ENCODE data around the gene LYSMD3.
A peak's percentile ranks its signal among the peaks of the same experiment; 100 is the strongest.
"Not testable (repeated sequence)": the region's sequence is repeated elsewhere in the genome, so short reads cannot be mapped to it uniquely, and the experiment has no call there.

Gene LYSMD3

DNA sequence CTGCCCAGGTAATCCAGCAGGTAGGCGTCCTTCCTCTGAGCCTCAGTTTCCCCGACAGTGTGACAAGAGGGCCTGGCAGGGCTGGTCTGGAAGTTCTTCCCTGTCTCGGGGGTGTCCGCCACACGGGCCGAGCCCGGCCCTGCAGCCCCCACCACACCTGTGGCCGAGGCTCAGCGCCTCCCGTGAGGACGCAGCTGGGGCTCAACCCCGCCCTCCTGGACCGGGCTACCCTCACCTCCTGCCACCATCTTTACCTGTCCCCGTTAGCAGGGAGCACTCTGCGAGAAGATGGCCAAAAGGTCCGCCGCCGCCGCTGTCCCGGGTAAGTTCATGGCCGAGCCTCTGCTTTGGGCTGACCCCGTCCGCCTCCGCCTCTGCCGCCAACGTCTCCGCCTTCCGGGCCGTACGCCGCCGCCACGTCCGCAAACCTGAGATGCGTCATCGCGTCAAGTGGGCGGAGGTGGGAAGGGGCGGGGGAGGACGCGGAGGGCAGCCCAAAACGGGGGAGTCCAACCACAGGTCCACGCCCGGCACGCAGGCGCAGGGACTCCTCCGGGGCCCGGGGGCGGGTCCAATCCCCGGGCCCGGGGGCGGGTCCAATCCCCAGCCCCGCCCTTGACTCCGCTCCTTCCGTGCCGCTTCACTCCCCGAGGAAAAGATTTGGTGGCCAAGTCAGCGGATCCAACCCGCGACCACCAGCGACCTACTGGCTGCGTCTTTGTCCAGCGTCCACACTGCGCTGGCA, at the start of gene LYSMD3:
LYSMD3 (minus strand) TSS at position 391 of the 745 bp plus-strand sequence. CDS start 4,295 bp downstream, outside the sequence.
- peak; percentile 98 for DNase-seq (ENCODE audit: low spot score)

GRCh38 chr5:90576566-90576965, 47.2 kb upstream of the LYSMD3 start:
- DNase-seq (ENCODE audit: low spot score): not testable (repeated sequence)

GRCh38 chr5:90575712-90576111, 46.3 kb upstream of the LYSMD3 start:
- DNase-seq (ENCODE audit: low spot score): no peak

DNA sequence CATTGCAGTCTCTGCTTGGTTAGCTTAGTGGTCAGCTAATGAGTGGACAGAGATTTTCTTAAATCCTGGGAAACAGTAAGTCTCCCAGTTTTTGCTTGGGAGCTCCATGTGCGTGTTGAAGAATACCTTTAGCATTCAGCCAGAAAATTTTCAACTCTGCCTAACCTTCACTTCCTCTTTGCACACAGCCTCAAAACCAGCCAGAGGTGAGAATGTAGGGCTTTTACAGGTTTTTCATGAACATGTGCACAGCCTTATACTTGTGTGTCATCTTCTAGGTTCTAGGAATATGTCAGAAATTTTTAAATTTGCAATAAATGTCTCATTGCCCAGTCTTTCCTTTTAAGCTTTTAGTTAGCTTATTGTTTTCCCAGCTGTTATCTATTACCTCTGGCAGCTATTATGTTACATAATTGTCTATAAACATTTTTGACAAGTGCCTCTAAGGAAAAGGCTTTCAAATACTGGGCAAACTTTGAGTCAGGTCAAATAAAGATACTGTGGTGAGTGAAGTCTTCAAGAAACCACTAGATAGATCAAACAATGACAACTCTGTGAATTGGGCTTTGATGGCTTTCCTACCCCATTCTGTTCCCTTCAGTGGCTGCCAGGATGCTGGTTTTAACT, 41.9 kb upstream of the LYSMD3 start:
- DNase-seq (ENCODE audit: low spot score): no peak

GRCh38 chr5:90570034-90570433, 40.6 kb upstream of the LYSMD3 start:
- DNase-seq (ENCODE audit: low spot score): no peak

DNA sequence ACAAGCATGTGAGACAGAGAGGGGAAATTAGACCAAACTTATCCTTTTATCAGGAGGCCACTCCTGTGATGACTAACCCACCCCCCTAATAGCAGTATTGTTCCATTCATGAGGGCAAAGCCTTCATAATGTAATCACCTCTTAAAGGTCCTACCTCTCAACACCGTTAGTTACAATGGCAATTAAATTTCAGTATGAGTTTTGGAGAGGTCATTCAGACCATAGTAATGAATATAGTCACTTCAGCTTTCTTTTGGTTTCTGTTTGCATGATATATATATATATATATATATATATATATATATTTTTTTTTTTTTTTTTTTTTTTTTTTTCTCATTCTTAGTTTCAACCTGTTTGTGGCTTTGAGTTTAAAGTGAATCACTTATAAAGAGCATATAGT, 39.7 kb upstream of the LYSMD3 start:
- DNase-seq (ENCODE audit: low spot score): no peak

GRCh38 chr5:90565491-90565890, 36.1 kb upstream of the LYSMD3 start:
- no peak for DNase-seq (ENCODE audit: low spot score)

DNA sequence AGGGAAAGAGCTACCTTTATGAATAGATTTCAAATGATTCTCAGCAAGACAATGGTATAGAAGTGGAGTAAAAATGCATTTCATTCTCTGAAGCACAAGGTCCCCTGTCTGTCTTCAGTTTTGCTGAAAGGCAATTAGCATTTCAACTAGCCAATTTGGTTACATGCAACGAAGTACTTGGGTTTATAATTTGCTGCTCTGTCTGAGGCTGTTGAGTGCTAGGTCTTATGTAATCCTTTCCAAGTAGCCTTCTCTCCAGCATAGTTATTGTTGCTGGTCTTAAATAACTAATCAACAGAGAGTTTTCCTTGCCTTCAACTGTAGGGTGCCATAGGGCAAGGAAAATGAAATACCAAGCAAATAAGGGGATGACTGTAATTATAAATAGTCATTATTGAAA, 33.7 kb upstream of the LYSMD3 start:
- DNase-seq (ENCODE audit: low spot score): no peak

GRCh38 chr5:90562341-90562740, 33.0 kb upstream of the LYSMD3 start:
- no peak for DNase-seq (ENCODE audit: low spot score)

- no peak for DNase-seq (ENCODE audit: low spot score)
Measured at GRCh38 chr5:90561766-90562165, 32.4 kb upstream of the LYSMD3 start.

DNA sequence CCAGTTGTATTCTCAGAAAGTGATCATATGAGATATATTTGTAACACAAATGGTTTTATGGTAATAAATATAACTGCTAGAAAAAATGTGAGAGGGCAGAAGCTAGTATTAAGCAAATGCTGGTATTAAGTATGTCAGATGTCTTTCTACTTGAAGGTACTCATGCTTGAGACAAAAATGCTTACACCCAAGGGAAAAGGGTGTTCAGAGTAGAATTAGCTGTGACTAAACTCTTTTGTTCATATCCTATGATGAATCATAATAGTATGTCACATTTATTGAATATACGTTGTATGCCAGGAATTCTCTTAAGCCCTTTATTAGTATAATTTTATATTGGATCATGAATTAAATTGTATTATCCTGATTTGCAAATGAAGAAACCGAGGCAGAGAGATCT, 31.4 kb upstream of the LYSMD3 start:
- no peak for DNase-seq (ENCODE audit: low spot score)

DNA sequence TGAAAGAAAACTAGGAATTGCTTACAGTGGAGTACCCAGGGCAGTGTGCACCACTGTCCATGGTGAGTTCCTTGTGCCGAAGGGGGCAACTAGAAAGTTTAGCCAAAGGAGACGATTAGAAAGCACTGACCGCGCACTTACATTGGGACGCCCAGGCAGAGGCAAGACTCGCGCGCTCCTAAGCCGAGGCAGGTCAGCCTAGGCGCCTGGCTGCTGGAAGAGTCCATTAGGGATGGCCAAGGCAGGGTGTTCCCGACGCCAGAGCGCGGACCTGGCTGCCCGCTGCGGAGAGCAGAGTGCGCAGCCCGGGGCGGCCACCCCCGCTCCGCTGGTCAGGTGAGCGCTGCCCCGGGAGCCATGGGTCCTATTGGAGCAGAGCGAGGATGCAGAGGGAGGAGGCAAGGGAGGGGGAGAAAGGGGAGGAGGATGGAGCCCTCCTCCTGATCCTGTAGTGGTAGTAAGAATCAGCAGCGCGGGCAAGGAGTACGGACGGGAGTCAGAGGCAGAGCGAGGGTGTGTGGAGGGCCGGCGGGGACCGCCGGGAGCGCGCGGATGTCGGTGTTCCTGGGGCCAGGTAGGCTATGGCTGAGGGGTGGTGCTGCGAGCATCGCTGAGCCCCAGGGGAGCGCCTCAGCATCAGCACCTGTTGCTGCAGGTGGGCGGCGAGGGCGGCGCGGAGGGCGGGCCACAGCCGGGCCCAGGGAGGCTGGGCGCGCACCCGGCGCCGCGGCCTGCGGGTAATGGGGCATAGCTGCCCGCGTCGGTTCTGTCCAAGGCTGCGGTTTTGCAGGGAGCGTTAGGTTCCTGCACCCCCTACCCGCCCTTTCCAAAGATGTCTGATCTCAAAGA, 29.2 kb upstream of the LYSMD3 start, which contains the start of gene ADGRV1:
ADGRV1 (plus strand) TSS at position 454 of the 849 bp plus-strand sequence; CDS start at position 553, 99 bp downstream.
- DNase-seq (ENCODE audit: low spot score): peak; percentile 92

DNA sequence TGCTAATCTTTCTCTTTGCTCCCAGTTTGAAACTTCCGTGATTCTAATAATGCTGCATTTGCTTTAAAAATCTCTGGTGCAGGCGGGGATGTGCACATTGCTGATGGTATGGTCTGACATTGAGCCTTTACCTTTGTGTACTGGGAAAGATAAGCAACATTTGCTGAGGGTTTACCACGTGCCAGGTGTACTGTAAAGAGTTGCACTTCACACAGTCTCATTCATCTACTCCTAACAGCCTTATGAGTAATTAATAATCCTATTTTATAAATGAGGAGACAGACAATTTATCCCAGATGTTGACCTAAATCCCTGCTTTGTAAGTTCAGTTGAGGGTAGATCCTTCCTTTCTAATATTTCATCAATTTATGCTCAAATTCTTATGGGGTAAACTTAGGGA, 28.5 kb upstream of the LYSMD3 start:
- no peak for DNase-seq (ENCODE audit: low spot score)

- DNase-seq (ENCODE audit: low spot score): peak; percentile 21
Measured at GRCh38 chr5:90557391-90557790, 28.0 kb upstream of the LYSMD3 start.

- DNase-seq (ENCODE audit: low spot score): no peak
Measured at GRCh38 chr5:90555666-90556065, 26.3 kb upstream of the LYSMD3 start.

GRCh38 chr5:90554358-90555006, 25.1 kb upstream of the LYSMD3 start:
- DNase-seq (ENCODE audit: low spot score): no peak

GRCh38 chr5:90553711-90554110, 24.3 kb upstream of the LYSMD3 start:
- no peak for DNase-seq (ENCODE audit: low spot score)

DNA sequence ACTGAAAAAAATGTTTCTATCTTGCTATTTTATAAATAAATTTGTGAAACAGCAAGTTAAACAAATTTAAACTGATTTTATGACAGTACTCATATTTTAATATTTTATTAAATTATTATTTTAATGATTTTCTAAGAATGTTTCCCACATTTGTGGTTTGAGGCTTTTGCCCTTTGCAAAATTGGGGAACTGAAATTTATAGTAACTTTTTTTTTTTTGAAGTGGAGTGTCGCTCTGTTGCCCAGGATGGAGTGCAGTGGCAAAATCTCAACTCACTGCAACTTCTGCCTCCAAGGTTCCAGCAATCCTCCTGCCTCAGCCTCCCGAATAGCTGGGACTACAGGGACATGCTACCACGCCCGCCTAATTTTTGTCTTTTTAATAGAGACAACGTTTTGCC, 22.0 kb upstream of the LYSMD3 start:
- DNase-seq (ENCODE audit: low spot score): no peak

GRCh38 chr5:90550963-90551362, 21.6 kb upstream of the LYSMD3 start:
- DNase-seq (ENCODE audit: low spot score): no peak

GRCh38 chr5:90549729-90550275, 20.4 kb upstream of the LYSMD3 start:
- no peak for DNase-seq (ENCODE audit: low spot score)

- no peak for DNase-seq (ENCODE audit: low spot score)
Measured at GRCh38 chr5:90549223-90549622, 19.8 kb upstream of the LYSMD3 start.

DNA sequence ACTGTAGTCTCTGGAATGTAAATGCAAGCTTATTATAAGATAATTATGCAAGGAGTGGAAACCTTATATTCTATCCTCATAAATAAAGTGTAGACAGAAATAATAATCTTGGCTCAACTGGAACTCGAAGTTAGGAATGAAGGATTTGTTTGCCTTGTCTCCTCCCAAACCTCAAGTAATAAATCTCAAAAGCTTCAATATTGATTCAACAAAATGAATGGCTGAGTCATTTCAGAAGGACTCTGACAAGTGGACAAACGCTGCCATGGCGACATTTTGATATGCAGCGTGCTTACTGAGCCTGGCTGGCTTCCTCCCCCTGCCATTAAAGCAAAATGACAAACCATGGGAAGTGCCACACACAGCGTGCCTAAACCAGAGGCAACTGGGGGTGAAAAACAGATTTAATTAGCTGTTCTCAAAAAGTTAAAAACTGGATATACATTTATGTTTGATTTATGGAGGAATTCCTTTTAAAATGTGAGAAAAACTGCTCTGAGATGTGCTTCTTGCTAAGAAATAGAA, 18.7 kb upstream of the LYSMD3 start:
- no peak for DNase-seq (ENCODE audit: low spot score)

Measured in cerebellar cortex (tissue), 1 donor.